IMR-90 (cell line): ENCODE data around the gene FAM180A. TPM values are rescaled to one million over a fixed set of nuclear protein-coding genes. Genes with fewer than 3 reads are reported as not detected.

Source experiments
- ATAC-seq: fragments of 200-7000 bp; cut with Tn5 transposase; 2 replicates; pipeline ENCODE4 v1.9.1; 2020; ENCODE audit warnings: low read depth, mild to moderate bottlenecking, moderate library complexity
- BruUV-seq: library from RNA; stranded (reverse); fragments of 400-500 nt; replicated peaks from 2 replicates; lab custom pipeline; 2021; lab: Mats Ljungman, UMichigan
- CTCF ChIA-PET: fragments of 300-600 bp; formaldehyde crosslinking; extraction: SDS; loops from one replicate; lab custom pipeline; 2021; ENCODE audit warnings: antibody characterized with exemption; lab: Yijun Ruan, JAX
- POLR2A ChIA-PET: fragments of 300-600 bp; sonication (Branson Sonifier 250); formaldehyde crosslinking; loops from one replicate; lab custom pipeline; 2022; ENCODE audit warnings: antibody characterized with exemption; ENCODE audit not compliant: unreplicated experiment; lab: Charles Lee
- DNase-seq: peaks from one replicate; pipeline ENCODE4 v3.0.0; 2013
- H2AFZ ChIP-seq: replicated peaks from 2 replicates; pipeline ENCODE3; 2013; ENCODE audit warnings: low read length, mild to moderate bottlenecking; ENCODE audit not compliant: poor library complexity
- H2AK5ac ChIP-seq: 2 replicates; pipeline ENCODE4 v1.6.1; 2013; ENCODE audit warnings: low read depth, low read length, inconsistent platforms
- H2AK9ac ChIP-seq: replicated peaks from 2 replicates; pipeline ENCODE3; 2013; ENCODE audit warnings: mild to moderate bottlenecking, low read depth, low read length, moderate library complexity; ENCODE audit not compliant: poor library complexity
- H2BK120ac ChIP-seq: 2 replicates; pipeline ENCODE4 v1.6.1; 2013; ENCODE audit warnings: low read depth, low read length, inconsistent platforms
- H2BK15ac ChIP-seq: 3 replicates; pipeline ENCODE4 v1.6.1; 2013; ENCODE audit warnings: low read depth, low read length, inconsistent platforms
- H2BK20ac ChIP-seq: 2 replicates; pipeline ENCODE4 v1.6.1; 2013; ENCODE audit warnings: low read depth, mild to moderate bottlenecking, inconsistent platforms, low read length, moderate library complexity
- H2BK5ac ChIP-seq: 2 replicates; pipeline ENCODE4 v1.6.1; 2013; ENCODE audit warnings: mild to moderate bottlenecking, low read depth, low read length, inconsistent platforms; ENCODE audit not compliant: poor library complexity, severe bottlenecking
- H3K14ac ChIP-seq: replicated peaks from 2 replicates; pipeline ENCODE4 v1.6.1; 2013; ENCODE audit warnings: low read depth, low read length, inconsistent platforms
- H3K18ac ChIP-seq: 2 replicates; pipeline ENCODE4 v1.6.1; 2013; ENCODE audit warnings: low read depth, low read length, control low read depth
- H3K23ac ChIP-seq: 2 replicates; pipeline ENCODE4 v1.6.1; 2013; ENCODE audit warnings: low read depth, low read length, inconsistent platforms
- H3K27ac ChIP-seq: 2 replicates; pipeline ENCODE4 v1.5.1; 2013; ENCODE audit warnings: mild to moderate bottlenecking, control low read depth, low read length; ENCODE audit not compliant: insufficient read depth
- H3K27me3 ChIP-seq: 2 replicates; pipeline ENCODE4 v1.6.1; 2013; ENCODE audit warnings: low read length; ENCODE audit not compliant: control insufficient read depth, insufficient read depth
- H3K36me3 ChIP-seq: 2 replicates; pipeline ENCODE4 v1.6.1; 2013; ENCODE audit warnings: low read length, mixed read lengths; ENCODE audit not compliant: control insufficient read depth, insufficient read depth
- H3K4ac ChIP-seq: 2 replicates; pipeline ENCODE4 v1.6.1; 2013; ENCODE audit warnings: low read depth, low read length, inconsistent platforms
- H3K4me1 ChIP-seq: 2 replicates; pipeline ENCODE4 v1.6.1; 2013; ENCODE audit warnings: low read length, mixed read lengths; ENCODE audit not compliant: control insufficient read depth, insufficient read depth
- H3K4me2 ChIP-seq: 2 replicates; pipeline ENCODE4 v1.6.1; 2013; ENCODE audit warnings: low read depth, mild to moderate bottlenecking, control low read depth, low read length, moderate library complexity
- H3K4me3 ChIP-seq: 2 replicates; pipeline ENCODE4 v1.5.1; 2013; ENCODE audit warnings: low read depth, mild to moderate bottlenecking, control low read depth, low read length, moderate library complexity; ENCODE audit not compliant: insufficient read depth
- H3K56ac ChIP-seq: 2 replicates; pipeline ENCODE4 v1.6.1; 2013; ENCODE audit warnings: low read length, inconsistent platforms; ENCODE audit not compliant: insufficient read depth; ENCODE audit errors: extremely low read depth
- H3K79me1 ChIP-seq, 2 experiments: 2 replicates each; pipeline ENCODE4 v1.6.1; 2013; ENCODE audit warnings: low read length in 2 of 2, inconsistent platforms in 1 of 2, low read depth in 1 of 2
- H3K9ac ChIP-seq: 2 replicates; pipeline ENCODE4 v1.6.1; 2013; ENCODE audit warnings: low read depth, low read length, control low read depth
- H3K9me1 ChIP-seq: 2 replicates; pipeline ENCODE4 v1.6.1; 2013; ENCODE audit warnings: low read length, inconsistent platforms; ENCODE audit not compliant: insufficient read depth
- H3K9me3 ChIP-seq: 2 replicates; pipeline ENCODE4 v1.6.1; 2013; ENCODE audit warnings: low read length; ENCODE audit not compliant: control insufficient read depth, insufficient read depth
- H4K20me1 ChIP-seq: 2 replicates; pipeline ENCODE4 v1.6.1; 2013; ENCODE audit warnings: low read length, inconsistent platforms; ENCODE audit not compliant: insufficient read depth
- H4K5ac ChIP-seq: 2 replicates; pipeline ENCODE4 v1.6.1; 2013; ENCODE audit warnings: mild to moderate bottlenecking, low read depth, low read length, control low read depth
- H4K8ac ChIP-seq, 2 experiments: 2 replicates each; pipeline ENCODE4 v1.6.1; 2013; ENCODE audit warnings: low read depth in 2 of 2, low read length in 2 of 2, control low read depth in 1 of 2, inconsistent platforms in 1 of 2
- H4K91ac ChIP-seq: 2 replicates; pipeline ENCODE4 v1.6.1; 2013; ENCODE audit warnings: low read depth, low read length, inconsistent platforms; ENCODE audit not compliant: insufficient read depth
- BHLHE40 ChIP-seq: fragments of 150-350 bp; IDR thresholded peaks from 2 replicates; pipeline ENCODE4 v1.6.1; 2016; ENCODE audit warnings: mild to moderate bottlenecking, low read depth, low read length
- CHD1 ChIP-seq: IDR thresholded peaks from 2 replicates; pipeline ENCODE4 v1.6.1; 2012; ENCODE audit warnings: low read depth, low read length, improper control_type of control experiment
- ELK1 ChIP-seq: fragments of 150-350 bp; IDR thresholded peaks from 2 replicates; pipeline ENCODE4 v1.6.1; 2016; ENCODE audit warnings: low read depth, mild to moderate bottlenecking, low read length, moderate library complexity, borderline replicate concordance
- MAFK ChIP-seq: IDR thresholded peaks from 2 replicates; pipeline ENCODE4 v1.6.1; 2012; ENCODE audit warnings: low read depth, low read length, improper control_type of control experiment
- MAZ ChIP-seq: IDR thresholded peaks from 2 replicates; pipeline ENCODE4 v1.6.1; 2012; ENCODE audit warnings: low read depth, mild to moderate bottlenecking, low read length, improper control_type of control experiment, moderate library complexity, borderline replicate concordance
- NFE2L2 ChIP-seq: fragments of 150-350 bp; IDR thresholded peaks from 2 replicates; pipeline ENCODE4 v1.6.1; 2016; ENCODE audit warnings: low read depth, mild to moderate bottlenecking, low read length
- RAD21 ChIP-seq: IDR thresholded peaks from 2 replicates; pipeline ENCODE4 v1.6.1; 2012; ENCODE audit warnings: low read length, improper control_type of control experiment
- RCOR1 ChIP-seq: IDR thresholded peaks from 2 replicates; pipeline ENCODE4 v1.6.1; 2012; ENCODE audit warnings: mild to moderate bottlenecking, low read length, improper control_type of control experiment; ENCODE audit not compliant: insufficient replicate concordance
- SMC3 ChIP-seq: fragments of 150-350 bp; IDR thresholded peaks from 2 replicates; pipeline ENCODE4 v1.6.1; 2016; ENCODE audit warnings: low read depth, mild to moderate bottlenecking, antibody characterized with exemption, low read length, moderate library complexity
- USF2 ChIP-seq: fragments of 150-350 bp; IDR thresholded peaks from 2 replicates; pipeline ENCODE4 v1.6.1; 2017; ENCODE audit warnings: mild to moderate bottlenecking, antibody characterized with exemption, low read length, low read depth
- WGBS, 2 experiments: methylation state at CpG; one replicate each; pipeline versions ENCODE4 v1.1.5 to v1.1.7; 2013; ENCODE audit warnings: missing lambda C conversion rate in 2 of 2; ENCODE audit not compliant: insufficient read length in 1 of 2; ENCODE audit errors: extremely low coverage in 2 of 2; 5-methylcytosine and 5-hydroxymethylcytosine counted together
- dilution Hi-C: fragments of 300-500 bp; cut with HindIII; formaldehyde crosslinking; loops from one replicate; pipeline ENCODE4 v1.14.3; 2018; ENCODE audit warnings: low sequenced_read_pairs; ENCODE audit not compliant: unreplicated experiment
- in situ Hi-C: fragments of 300-500 bp; cut with MboI; formaldehyde crosslinking; loops from 3 replicates; pipeline ENCODE4 v1.14.3; 2019; ENCODE audit warnings: low sequenced_read_pairs, inconsistent platforms, mixed read lengths
- intact Hi-C: fragments of 100-400 bp; cut with micrococcal nuclease; formaldehyde crosslinking; loops from 2 replicates; pipeline ENCODE4 v1.10.0; 2022
- polyA plus RNA-seq, 3 experiments: library from polyadenylated mRNA; depleted of rRNA; stranded (reverse); fragments of >200 nt; gene quantifications; 2 replicates each; pipeline ENCODE4 v1.2.3, GENCODE V29; 2012; ENCODE audit warnings: low replicate concordance in 1 of 3
- total RNA-seq: library from RNA; depleted of rRNA; stranded (reverse); fragments of >200 nt; gene quantifications from 2 replicates; pipeline ENCODE4 v1.2.3, GENCODE V29; 2012

The FAM180A gene
- total and polyA plus RNA-seq, 2 of the 4 experiments (the other 2 are of a cell fraction), result 1.3 to 2.0 TPM

GRCh38 chr7:135729230-135729629 lies 19.4 kb downstream of the FAM180A start:
- Histone ChIP-seq H2AK5ac (no peak overlapping the region), H3K9me3 (no peaks in the 10 kb centered on the region), H2AFZ (no peak overlapping the region), H3K4ac (no peak overlapping the region), H2BK15ac (no peak overlapping the region), H4K91ac (no peak overlapping the region), H3K36me3 (no peaks in the 10 kb centered on the region), H3K4me1 (no peaks in the 10 kb centered on the region), H3K4me3 (no peak overlapping the region), H3K14ac (no peak overlapping the region), H4K5ac (no peak overlapping the region), H3K9ac (no peak overlapping the region), H2BK120ac (no peak overlapping the region), H4K20me1 (no peaks in the 10 kb centered on the region), H3K18ac (no peak overlapping the region), H3K56ac (no peak overlapping the region), H3K4me2 (no peak overlapping the region), H3K27ac (no peak overlapping the region), H2BK5ac (no peak overlapping the region), H3K23ac (no peak overlapping the region), H3K27me3 (no peaks in the 10 kb centered on the region; the same call in 1 of the 2 replicates), H3K9me1 (no peaks in the 10 kb centered on the region; the same call in 1 of the 2 replicates), H3K79me1 (no peaks in the 10 kb centered on the region), H4K8ac (no peak overlapping the region), H2BK20ac (no peak overlapping the region), H2AK9ac (no peak overlapping the region)
- in situ Hi-C loops, result no loop called here
- DNase-seq (no peak), ATAC-seq (no peak)
- ChIA-PET POLR2A (no interaction called here), CTCF (interaction anchor here (0.6 kb wide), 1 partner anchor 13 kb away, joined by 3 read pairs; no protein-coding TSS in a partner anchor)
- intact Hi-C loops, result no loop called here
- WGBS, 2 experiments, result no CpG with 5 or more reads among the region's 5 CpGs
- BruUV-seq, result no TSS peak
- dilution Hi-C loops, result no loop called here
- TF ChIP-seq MAFK (no peak), CHD1 (no peak), ELK1 (no peak), RAD21 (no peak), BHLHE40 (no peak), MAZ (no peak), SMC3 (no peak), RCOR1 (no peak), NFE2L2 (no peak), USF2 (no peak)
